Tongue (tissue), 2 donors: ENCODE results near the gene AIF1. TPM values are rescaled to one million over a fixed set of nuclear protein-coding genes. Genes with fewer than 3 reads are reported as not detected.
A peak's percentile ranks its signal among the peaks of the same experiment; 100 is the strongest.

Source experiments
- DNase-seq: peaks from one replicate; pipeline ENCODE4 v3.0.0-alpha.2; 2015
- total RNA-seq: library from RNA; depleted of rRNA; stranded (reverse); fragments of >200 nt; gene quantifications from one replicate; pipeline ENCODE4 v1.2.3, GENCODE V29; 2014

The AIF1 gene
- total RNA-seq, 1 donor from 2014 or later = 10.9 TPM

DNA sequence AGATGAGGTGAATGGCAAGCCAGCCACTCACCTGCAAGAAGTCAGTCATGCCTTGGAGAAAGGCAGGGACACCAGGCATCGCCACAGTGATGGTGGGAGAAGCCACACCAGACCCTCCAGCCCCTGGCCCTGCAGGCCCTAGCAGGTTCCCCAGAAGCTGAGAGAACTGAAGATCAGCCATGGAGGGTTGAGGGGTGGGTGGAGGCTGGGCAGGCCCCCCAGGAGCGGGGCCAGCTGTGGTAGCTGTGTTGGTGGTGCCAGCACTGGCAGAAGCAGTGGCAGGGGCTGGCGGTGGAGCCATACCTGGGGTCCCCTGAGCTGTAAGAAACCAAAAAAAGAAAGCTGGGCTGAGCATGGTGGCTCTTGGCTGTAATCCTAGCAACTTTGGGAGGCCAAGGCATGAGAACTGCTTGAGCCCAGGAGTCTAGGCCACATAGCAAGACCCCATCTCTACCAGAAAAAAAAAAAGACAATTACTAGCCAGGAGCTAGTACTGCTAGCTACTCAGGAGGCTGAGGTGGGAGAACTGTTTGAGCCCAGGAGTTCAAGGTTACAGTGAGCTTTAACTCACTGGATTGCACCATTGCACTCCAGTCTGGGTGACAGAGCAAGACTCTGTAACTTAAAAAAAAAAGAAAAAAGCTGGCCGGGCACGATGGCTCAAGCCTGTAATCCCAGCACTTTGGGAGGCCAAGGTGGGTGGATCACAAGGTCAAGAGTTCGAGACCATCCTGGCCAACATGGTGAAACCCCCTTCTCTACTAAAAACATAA lies 27.9 kb downstream of the AIF1 start:
- DNase-seq = no peak

- DNase-seq = no peak
Observed at GRCh38 chr6:31643818-31644454, 28.9 kb downstream of the AIF1 start.

GRCh38 chr6:31645325-31645724 lies 30.3 kb downstream of the AIF1 start:
- DNase-seq = no peak

- no peak for DNase-seq
Observed at GRCh38 chr6:31651602-31652191, 36.7 kb downstream of the AIF1 start.

GRCh38 chr6:31652925-31653724 lies 38.1 kb downstream of the AIF1 start:
- no peak for DNase-seq

DNA sequence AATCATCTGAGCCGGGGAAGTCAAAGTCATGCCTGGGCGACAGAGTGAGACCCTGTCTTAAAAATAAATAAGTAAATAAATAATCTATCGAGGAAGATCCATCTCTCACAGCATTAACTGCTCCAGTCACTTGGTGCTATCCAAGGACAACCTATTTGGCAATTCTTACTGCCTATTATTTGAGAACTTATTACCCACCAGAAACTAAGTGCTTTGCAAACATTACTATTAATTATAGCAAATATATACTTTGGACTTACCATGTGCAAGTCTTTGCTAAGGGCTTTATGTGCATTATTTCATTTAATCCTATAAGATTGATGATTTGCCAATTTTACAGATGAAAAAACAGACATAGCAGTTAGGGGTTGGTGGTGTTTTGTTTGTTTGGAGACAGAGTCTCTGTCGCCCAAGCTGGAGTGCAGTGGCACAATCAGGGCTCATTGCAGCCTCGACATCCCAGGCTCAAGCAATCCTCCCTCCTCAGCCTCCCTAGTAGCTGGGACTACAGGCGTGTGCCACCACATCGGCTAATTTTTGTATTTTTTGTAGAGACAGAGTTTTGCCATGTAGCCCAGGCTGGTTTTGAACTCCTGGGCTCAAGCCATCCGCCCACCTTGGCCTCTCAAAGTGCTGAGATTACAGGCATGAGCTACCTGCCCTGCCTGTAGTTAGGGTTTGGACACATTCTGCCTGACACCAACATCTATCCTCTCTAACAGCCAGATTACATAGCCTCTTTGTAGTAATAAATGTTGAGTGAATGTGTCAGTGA lies 39.7 kb downstream of the AIF1 start:
- DNase-seq = no peak

DNA sequence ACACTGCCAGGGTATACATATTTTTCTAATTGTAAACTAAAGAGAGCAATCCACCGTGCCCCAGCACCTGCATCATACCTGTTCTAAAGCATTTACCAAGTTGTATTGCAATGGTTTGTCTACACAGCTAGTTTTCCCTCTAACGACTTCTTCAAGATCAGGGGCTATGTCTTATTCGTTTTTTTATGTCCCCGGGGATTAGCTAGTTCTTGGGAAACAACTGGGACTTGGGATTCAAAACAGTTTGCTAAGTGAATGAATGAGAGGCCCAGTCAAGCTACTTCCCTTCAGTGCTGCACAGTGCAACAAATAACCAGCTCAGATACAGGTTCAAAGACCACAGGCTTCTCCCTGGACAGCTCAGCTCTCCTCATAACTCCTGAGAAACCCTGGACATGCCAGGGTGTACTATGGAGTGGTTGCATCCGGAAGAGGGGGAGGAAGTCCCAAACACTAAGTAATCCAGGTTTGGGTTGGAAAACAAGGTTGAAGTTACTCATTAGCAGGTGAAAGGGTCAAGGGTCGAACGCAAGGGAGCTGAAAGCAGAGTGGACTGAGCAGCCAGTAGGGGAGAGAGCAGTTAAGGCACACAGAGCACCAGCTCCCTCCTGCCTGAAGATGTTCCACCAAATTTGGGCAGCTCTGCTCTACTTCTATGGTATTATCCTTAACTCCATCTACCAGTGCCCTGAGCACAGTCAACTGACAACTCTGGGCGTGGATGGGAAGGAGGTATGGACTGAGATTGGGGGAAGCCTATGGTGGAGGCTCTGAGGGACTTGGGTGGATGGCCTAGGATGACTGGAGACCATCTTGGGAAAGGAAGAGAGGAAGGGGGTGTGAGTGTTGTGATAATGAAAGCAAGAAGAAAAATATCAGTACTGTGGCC lies 40.6 kb downstream of the AIF1 start, which contains the start of gene APOM:
Gene APOM (plus strand): TSS at position 546 of the 889 bp plus-strand sequence. CDS start 73 bp downstream, at position 619.
- DNase-seq = no peak

- DNase-seq = no peak
Observed at GRCh38 chr6:31657406-31658157, 42.5 kb downstream of the AIF1 start.

DNA sequence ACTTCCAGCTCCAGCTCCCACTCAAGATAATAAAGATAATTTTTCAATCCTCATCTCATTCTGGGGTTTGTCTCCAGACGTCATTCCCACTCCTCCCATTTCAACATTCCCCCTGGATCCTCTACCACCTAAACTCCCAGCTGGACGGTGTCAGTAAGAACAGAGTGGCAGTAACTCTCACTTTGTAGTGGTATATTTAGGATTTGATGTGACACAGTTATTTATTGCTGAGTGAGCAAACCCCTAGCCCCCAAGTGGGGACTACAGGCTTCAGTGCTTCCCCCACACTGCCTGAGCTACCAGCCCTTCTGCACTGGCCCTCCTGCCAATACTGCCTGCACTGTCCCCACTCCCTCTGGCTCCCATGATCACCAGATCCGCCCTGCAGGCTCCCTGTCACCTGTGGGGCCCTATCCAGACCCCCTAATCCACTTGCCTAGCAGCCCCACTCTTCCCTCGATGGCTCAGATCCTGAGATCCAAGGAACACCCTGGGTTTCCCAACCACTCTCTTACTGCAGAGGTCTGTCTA lies 43.2 kb downstream of the AIF1 start:
- DNase-seq = no peak

- DNase-seq = no peak
Observed at GRCh38 chr6:31658983-31659648, 44.1 kb downstream of the AIF1 start.

DNA sequence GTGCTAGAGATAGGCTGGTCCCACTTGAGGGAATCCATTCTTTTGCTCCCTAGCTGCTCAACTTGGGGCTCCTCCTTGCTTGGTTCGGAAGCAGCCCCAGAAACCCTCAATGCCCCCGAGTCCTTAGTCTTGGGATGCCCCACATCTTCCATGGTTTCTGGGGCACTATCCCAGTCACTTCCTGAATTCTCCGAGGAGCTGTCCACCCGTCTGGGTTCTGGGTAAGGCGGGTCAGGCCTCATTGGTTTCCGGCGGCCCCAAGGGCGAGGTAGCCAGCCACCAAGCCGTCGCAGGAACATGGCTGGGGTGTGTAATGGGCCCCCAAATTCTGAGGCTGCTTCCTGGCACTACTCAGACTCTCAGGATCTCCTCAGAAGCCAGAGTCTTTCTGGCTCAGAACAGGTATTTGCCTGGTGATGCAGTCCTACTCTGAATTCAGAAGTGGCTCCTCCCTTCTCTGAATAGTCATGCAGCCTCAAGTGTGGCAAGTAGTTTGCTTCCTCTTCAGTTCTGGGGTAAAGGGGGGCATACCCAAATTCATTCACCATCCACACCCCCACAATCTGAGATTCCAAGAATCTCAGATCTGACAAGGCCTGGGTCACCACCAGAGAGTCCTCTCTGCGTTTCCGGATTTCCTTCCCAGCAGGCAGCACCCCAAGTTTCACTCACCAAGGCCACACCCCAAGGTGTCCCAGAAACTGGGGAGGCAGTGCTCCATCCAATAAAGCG lies 44.8 kb downstream of the AIF1 start:
- no peak for DNase-seq

DNA sequence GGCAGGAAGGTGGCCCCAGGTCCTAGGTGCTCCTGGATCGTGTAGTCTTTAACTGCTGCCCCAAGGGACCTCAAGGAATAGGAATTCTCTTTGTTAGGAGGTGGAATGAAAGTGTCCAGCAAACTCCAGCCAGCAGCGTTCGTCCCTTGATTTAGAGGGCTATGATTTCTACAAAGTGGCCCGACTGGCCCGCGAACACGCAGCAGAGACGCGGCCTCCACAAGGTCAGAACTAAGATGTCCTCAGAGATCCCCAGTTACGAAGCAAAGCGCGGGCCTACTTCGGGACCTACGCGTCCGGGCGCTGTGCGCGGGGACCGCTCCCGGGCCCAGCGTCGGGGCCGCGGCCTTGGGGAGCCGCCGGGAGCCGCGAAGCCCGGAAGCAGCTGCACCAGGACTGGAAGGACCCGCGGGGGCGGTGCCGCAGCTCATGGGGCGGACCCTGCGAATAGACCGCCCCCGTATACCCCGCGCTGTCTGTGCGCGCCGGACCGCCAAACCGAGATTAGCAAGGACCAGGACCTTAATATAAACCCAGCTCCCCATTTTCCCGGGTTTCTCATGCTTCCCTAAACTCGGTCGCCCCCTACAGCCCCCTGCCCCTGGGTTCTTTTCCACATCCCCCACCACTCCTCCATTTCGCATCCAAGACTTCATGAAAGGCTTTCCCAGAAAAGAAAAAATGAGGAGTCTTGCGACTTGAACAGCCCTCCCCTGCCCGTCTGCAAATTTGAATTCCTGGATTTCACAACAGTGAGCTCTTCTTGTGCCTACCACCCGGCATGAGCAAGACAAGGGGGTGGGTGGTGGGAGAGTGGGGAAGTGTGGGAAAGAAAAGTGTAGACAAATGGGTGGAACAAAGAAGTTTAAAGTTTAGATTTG lies 45.6 kb downstream of the AIF1 start, which contains the start of gene C6orf47:
Gene C6orf47 (minus strand): TSS at position 398 of the 881 bp plus-strand sequence. CDS start 831 bp downstream, outside the sequence.
- DNase-seq = peak; percentile 94

GRCh38 chr6:31661262-31662123 lies 46.5 kb downstream of the AIF1 start:
- no peak for DNase-seq

DNA sequence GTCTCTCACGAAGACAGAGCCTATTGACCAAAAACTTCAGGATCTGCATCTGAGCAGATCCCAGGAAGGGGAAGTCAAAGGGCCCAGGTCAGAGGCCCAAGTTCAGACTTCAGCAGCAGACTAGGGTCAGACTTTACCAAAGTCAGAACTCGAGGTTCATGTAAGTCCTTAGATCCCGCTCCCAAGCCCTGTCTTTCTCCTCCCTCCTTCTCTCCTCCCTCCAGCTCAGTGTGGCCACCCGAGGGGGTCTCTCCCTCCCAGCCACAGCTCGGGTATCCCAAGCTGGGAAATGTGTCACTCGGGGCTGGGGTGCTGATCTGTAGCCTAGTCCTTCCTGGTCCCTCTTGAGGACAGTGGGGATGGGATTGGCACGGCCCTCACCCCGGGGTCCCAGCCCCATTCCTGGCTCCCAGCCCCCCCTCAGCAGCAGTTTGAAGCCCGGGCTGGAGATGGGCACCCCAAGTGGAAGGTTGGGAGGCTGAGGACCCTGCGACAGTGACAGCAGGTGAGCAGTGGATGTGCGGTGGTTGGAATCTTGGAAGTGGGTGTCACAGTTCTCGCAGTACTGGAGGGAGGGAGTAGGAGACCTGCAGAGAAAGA lies 47.2 kb downstream of the AIF1 start:
- no peak for DNase-seq

GRCh38 chr6:31663126-31663960 lies 48.3 kb downstream of the AIF1 start:
- DNase-seq = no peak
